Measurements from ENCODE around the gene BNIP5.

DNA sequence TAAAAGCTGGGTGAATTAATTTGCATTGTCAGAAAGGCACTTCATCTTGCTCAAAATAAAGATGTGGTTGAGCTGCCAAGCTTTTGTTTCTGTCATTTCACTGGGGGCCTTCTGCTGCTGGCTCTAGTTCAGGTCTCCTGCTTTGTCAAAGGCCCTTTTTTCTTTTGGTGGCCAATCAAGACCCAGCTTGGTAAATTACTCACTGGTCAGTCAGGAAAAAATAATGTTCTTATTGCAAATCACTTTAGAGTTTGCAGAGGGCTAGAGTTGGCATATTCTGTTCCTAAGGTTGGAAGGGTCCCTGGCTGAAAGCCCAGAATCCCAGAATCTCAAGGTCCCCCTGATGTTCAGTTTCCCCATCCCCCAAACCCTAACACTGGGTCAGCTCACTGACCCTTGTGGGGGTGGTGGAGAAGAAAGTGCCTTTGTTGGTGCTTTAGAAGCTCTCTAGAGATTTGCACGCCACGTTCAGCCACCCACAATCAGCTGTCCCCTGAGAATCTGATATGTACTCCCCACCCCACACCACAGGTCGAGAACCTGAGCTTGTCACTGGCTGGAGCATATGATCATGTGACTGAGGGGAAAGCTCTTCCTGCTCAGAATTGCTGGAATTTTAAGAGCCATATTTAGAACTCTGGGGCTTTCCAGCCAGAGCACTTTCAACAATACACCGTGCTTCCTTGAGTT, 21.7 kb upstream of the BNIP5 start:
- TF ChIP-seq, protein P1, sequence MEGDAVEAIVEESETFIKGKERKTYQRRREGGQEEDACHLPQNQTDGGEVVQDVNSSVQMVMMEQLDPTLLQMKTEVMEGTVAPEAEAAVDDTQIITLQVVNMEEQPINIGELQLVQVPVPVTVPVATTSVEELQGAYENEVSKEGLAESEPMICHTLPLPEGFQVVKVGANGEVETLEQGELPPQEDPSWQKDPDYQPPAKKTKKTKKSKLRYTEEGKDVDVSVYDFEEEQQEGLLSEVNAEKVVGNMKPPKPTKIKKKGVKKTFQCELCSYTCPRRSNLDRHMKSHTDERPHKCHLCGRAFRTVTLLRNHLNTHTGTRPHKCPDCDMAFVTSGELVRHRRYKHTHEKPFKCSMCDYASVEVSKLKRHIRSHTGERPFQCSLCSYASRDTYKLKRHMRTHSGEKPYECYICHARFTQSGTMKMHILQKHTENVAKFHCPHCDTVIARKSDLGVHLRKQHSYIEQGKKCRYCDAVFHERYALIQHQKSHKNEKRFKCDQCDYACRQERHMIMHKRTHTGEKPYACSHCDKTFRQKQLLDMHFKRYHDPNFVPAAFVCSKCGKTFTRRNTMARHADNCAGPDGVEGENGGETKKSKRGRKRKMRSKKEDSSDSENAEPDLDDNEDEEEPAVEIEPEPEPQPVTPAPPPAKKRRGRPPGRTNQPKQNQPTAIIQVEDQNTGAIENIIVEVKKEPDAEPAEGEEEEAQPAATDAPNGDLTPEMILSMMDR (conservative IDR thresholded peaks at IDR 0.05): no peak
- no peak for TF ChIP-seq EZH2 (IDR thresholded peaks at IDR 0.05; ENCODE audit: low read depth)

Measured in PC-9 (cell line).